Omental fat pad (tissue), 4 donors: ENCODE results near the gene NR3C2. TPM values are rescaled to one million over a fixed set of nuclear protein-coding genes. Genes with fewer than 3 reads are reported as not detected.

ENCODE experiments used
- ATAC-seq: fragments of 150-250 bp; one replicate; pipeline ENCODE4 v1.9.1; 2016; ENCODE audit warnings: mild to moderate bottlenecking, moderate library complexity; ENCODE audit not compliant: low FRiP score
- DNase-seq: peaks from one replicate; pipeline ENCODE4 v3.0.0-alpha.2; 2019; ENCODE audit warnings: low spot score
- CTCF ChIP-seq, 3 donors: fragments of 450-650 bp; IDR thresholded peaks; one replicate each; pipeline ENCODE4 v1.5.1; 2016 to 2017; ENCODE audit warnings: antibody characterized with exemption in 3 of 3, mild to moderate bottlenecking in 3 of 3, moderate library complexity in 2 of 3
- total RNA-seq, 4 donors: library from RNA; depleted of rRNA; stranded (reverse); fragments of >200 nt; gene quantifications; one replicate each; pipeline ENCODE4 v1.1.0, GENCODE V29; 2016

NR3C2 gene
- total RNA-seq, 4 donors from 2014 or later, result 7.4 to 28.1 (median 12.1) TPM

- no peak for ATAC-seq
- TF ChIP-seq CTCF (IDR thresholded peaks at IDR 0.05), result no peak
Measured at GRCh38 chr4:148275266-148275665, 166.9 kb downstream of the NR3C2 start.

DNA sequence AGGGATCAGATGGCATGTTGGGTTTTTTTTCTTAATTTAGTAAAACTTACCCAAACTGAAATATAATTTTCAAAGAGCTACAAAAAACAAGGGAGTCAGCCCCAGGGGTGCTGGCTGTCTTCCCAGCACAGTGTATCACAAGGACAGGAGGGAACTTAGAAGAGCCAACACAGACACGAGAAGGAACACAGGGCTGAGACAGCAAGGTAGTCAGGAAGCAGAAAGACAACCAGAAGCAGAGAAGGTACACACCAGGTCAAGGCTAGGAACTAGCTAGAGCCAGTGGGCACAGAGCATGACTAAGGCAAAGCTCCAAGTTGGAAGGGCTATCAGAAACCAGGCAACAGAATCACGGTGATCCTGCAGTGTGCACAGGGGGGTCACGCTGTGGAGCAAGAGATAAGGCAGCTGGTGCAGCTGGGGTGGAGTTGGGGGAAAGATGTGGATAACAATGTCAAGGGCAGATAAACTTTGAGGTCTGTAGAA lies 168.7 kb downstream of the NR3C2 start:
- no peak for ATAC-seq
- no peak for DNase-seq
- TF ChIP-seq CTCF (IDR thresholded peaks at IDR 0.05), result no peak

More at GRCh38 chr4:148275266-148275665, 166.9 kb downstream of the NR3C2 start:
- DNase-seq, result no peak

GRCh38 chr4:148271166-148271565 lies 171.0 kb downstream of the NR3C2 start:
- no peak for TF ChIP-seq CTCF (IDR thresholded peaks at IDR 0.05)

GRCh38 chr4:148270630-148271029 lies 171.6 kb downstream of the NR3C2 start:
- peak; percentile 59 for ATAC-seq

More at GRCh38 chr4:148271166-148271565, 171.0 kb downstream of the NR3C2 start:
- DNase-seq (no peak), ATAC-seq (no peak)

GRCh38 chr4:148268835-148269234 lies 173.4 kb downstream of the NR3C2 start:
- TF ChIP-seq CTCF (IDR thresholded peaks at IDR 0.05), result no peak
- DNase-seq (no peak), ATAC-seq (no peak)

More at GRCh38 chr4:148270630-148271029, 171.6 kb downstream of the NR3C2 start:
- no peak for DNase-seq
- TF ChIP-seq CTCF (IDR thresholded peaks at IDR 0.05), result no peak

- DNase-seq (no peak), ATAC-seq (no peak)
- no peak for TF ChIP-seq CTCF (IDR thresholded peaks at IDR 0.05)
Measured at GRCh38 chr4:148266921-148267320, 175.3 kb downstream of the NR3C2 start.

- DNase-seq (no peak), ATAC-seq (no peak)
- no peak for TF ChIP-seq CTCF (IDR thresholded peaks at IDR 0.05)
Measured at GRCh38 chr4:148266240-148266639, 176.0 kb downstream of the NR3C2 start.
